Neuronal stem cell (in vitro differentiated cells): ENCODE results near the gene BCCIP.

Source experiments
- DNase-seq: peaks from one replicate; pipeline ENCODE4 v3.0.0-alpha.2; 2013; ENCODE audit warnings: low spot score
- H2AFZ ChIP-seq: one replicate; pipeline ENCODE4 v1.6.1; 2013; ENCODE audit warnings: mild to moderate bottlenecking, low read length, inconsistent platforms
- H2AK5ac ChIP-seq: 2 replicates; pipeline ENCODE4 v1.6.1; 2013; ENCODE audit warnings: low read depth, mild to moderate bottlenecking, inconsistent platforms, low read length, moderate library complexity, mixed read lengths
- H2BK120ac ChIP-seq: 2 replicates; pipeline ENCODE4 v1.6.1; 2013; ENCODE audit warnings: low read depth, mild to moderate bottlenecking, inconsistent platforms, low read length, moderate library complexity, mixed read lengths
- H2BK12ac ChIP-seq: one replicate; pipeline ENCODE4 v1.6.1; 2013; ENCODE audit warnings: low read length, inconsistent platforms
- H2BK15ac ChIP-seq: 2 replicates; pipeline ENCODE4 v1.6.1; 2013; ENCODE audit warnings: mild to moderate bottlenecking, low read length, inconsistent platforms, mixed read lengths
- H2BK5ac ChIP-seq: one replicate; pipeline ENCODE4 v1.6.1; 2013; ENCODE audit warnings: inconsistent platforms, mild to moderate bottlenecking, low read length, moderate library complexity
- H3K14ac ChIP-seq: one replicate; pipeline ENCODE4 v1.6.1; 2013; ENCODE audit warnings: low read length, inconsistent platforms
- H3K18ac ChIP-seq: 2 replicates; pipeline ENCODE4 v1.6.1; 2013; ENCODE audit warnings: low read length, inconsistent platforms
- H3K23ac ChIP-seq: 2 replicates; pipeline ENCODE4 v1.6.1; 2013; ENCODE audit warnings: low read depth, mild to moderate bottlenecking, mixed read lengths, low read length, inconsistent platforms; ENCODE audit not compliant: poor library complexity
- H3K27ac ChIP-seq: replicated peaks from 3 replicates; pipeline ENCODE4 v1.5.1; 2013; ENCODE audit warnings: low read length, inconsistent platforms
- H3K27me3 ChIP-seq, 3 experiments: 2 replicates each; pipeline ENCODE4 v1.6.1; 2013; ENCODE audit warnings: low read length in 3 of 3, mild to moderate bottlenecking in 2 of 3, inconsistent platforms in 1 of 3, low read depth in 1 of 3, mixed read lengths in 1 of 3, moderate library complexity in 1 of 3; ENCODE audit not compliant: control insufficient read depth in 3 of 3, insufficient read depth in 3 of 3
- H3K36me3 ChIP-seq, 2 donors: replicated peaks in 1 of 2; 2 replicates each; pipeline ENCODE4 v1.6.1; 2013; ENCODE audit warnings: low read length in 2 of 2; ENCODE audit not compliant: control insufficient read depth in 2 of 2, insufficient read depth in 2 of 2
- H3K4ac ChIP-seq: 2 replicates; pipeline ENCODE4 v1.6.1; 2013; ENCODE audit warnings: inconsistent platforms, mild to moderate bottlenecking, low read length, moderate library complexity
- H3K4me1 ChIP-seq, 2 donors: 1 replicate in 1 of 2; 2 replicates in 1 of 2; pipeline ENCODE4 v1.6.1; 2013; ENCODE audit warnings: low read length in 2 of 2, low read depth in 1 of 2; ENCODE audit not compliant: control insufficient read depth in 2 of 2, insufficient read depth in 1 of 2
- H3K4me2 ChIP-seq: one replicate; pipeline ENCODE4 v1.6.1; 2013; ENCODE audit warnings: mild to moderate bottlenecking, low read length, inconsistent platforms; ENCODE audit not compliant: insufficient read depth, poor library complexity, severe bottlenecking
- H3K4me3 ChIP-seq, 2 donors: 2 replicates each; pipeline ENCODE4 v1.5.1; 2013; ENCODE audit warnings: low read length in 2 of 2, mild to moderate bottlenecking in 2 of 2, inconsistent platforms in 1 of 2, moderate library complexity in 1 of 2
- H3K79me1 ChIP-seq: one replicate; pipeline ENCODE4 v1.6.1; 2013; ENCODE audit warnings: low read depth, mild to moderate bottlenecking, inconsistent platforms, low read length, moderate library complexity
- H3K9ac ChIP-seq: one replicate; pipeline ENCODE4 v1.6.1; 2013; ENCODE audit warnings: mild to moderate bottlenecking, low read depth, low read length, inconsistent platforms; ENCODE audit not compliant: poor library complexity
- H3K9me3 ChIP-seq, 2 donors: replicated peaks in 1 of 2; 2 replicates each; pipeline versions ENCODE3 to v1.6.1; 2013; ENCODE audit warnings: low read length in 2 of 2, mild to moderate bottlenecking in 2 of 2, inconsistent platforms in 1 of 2, low read depth in 1 of 2, mixed read lengths in 1 of 2, moderate library complexity in 1 of 2; ENCODE audit not compliant: control insufficient read depth in 2 of 2, insufficient read depth in 1 of 2
- H4K8ac ChIP-seq: one replicate; pipeline ENCODE4 v1.6.1; 2013; ENCODE audit warnings: low read depth, mild to moderate bottlenecking, inconsistent platforms, low read length, moderate library complexity
- H4K91ac ChIP-seq: one replicate; pipeline ENCODE4 v1.6.1; 2013; ENCODE audit warnings: low read length, low read depth, mild to moderate bottlenecking, inconsistent platforms; ENCODE audit not compliant: poor library complexity
- WGBS, 2 donors: extraction: QIAGEN DNeasy Blood & Tissue Kit; methylation state at CpG; one replicate each; pipeline ENCODE4 v1.1.7; 2013; ENCODE audit warnings: missing lambda C conversion rate in 2 of 2, mixed read lengths in 1 of 2; ENCODE audit not compliant: insufficient read length in 2 of 2, insufficient replicate concordance in 1 of 2; ENCODE audit errors: extremely low coverage in 2 of 2; 5-methylcytosine and 5-hydroxymethylcytosine counted together

The BCCIP gene

GRCh38 chr10:125844751-125845221 is 21.4 kb downstream of the BCCIP start:
- DNase-seq: no peak
- H3K9me3 ChIP-seq: no peaks in the 10 kb centered on the region
- no peak overlapping the region for H3K23ac ChIP-seq
- no peak overlapping the region for H2AK5ac ChIP-seq
- H3K27ac ChIP-seq: no peak overlapping the region
- H3K18ac ChIP-seq: no peak overlapping the region
- no peaks in the 10 kb centered on the region for H3K27me3 ChIP-seq
- no peak overlapping the region for H2AFZ ChIP-seq
- H3K4me1 ChIP-seq: no peaks in the 10 kb centered on the region
- H3K4me2 ChIP-seq: no peak overlapping the region
- H3K9ac ChIP-seq: no peak overlapping the region
- H2BK5ac ChIP-seq: no peak overlapping the region
- H3K36me3 ChIP-seq: peaks cover 36 to 96% of the 10 kb centered on the region in 2 donors
- WGBS, 2 donors: no CpG with 5 or more reads among the region's 7 CpGs
- H4K91ac ChIP-seq: no peak overlapping the region
- no peak overlapping the region for H2BK15ac ChIP-seq
- H3K14ac ChIP-seq: no peak overlapping the region
- no peak overlapping the region for H2BK120ac ChIP-seq
- no peaks in the 10 kb centered on the region for H3K79me1 ChIP-seq
- H3K4me3 ChIP-seq: no peak overlapping the region
- no peak overlapping the region for H4K8ac ChIP-seq
- no peak overlapping the region for H2BK12ac ChIP-seq
- no peak overlapping the region for H3K4ac ChIP-seq

GRCh38 chr10:125845617-125846016 is 22.3 kb downstream of the BCCIP start:
- Histone ChIP-seq H2BK12ac (no peak overlapping the region), H2AK5ac (no peak overlapping the region), H3K36me3 (peaks cover 28 to 96% of the 10 kb centered on the region in 2 donors), H3K27ac (no peak overlapping the region), H3K4me2 (no peak overlapping the region), H3K79me1 (no peaks in the 10 kb centered on the region), H3K27me3 (no peaks in the 10 kb centered on the region), H3K4me1 (no peaks in the 10 kb centered on the region), H3K4me3 (no peak overlapping the region), H2BK120ac (no peak overlapping the region), H3K9ac (no peak overlapping the region), H4K91ac (no peak overlapping the region), H3K9me3 (no peaks in the 10 kb centered on the region), H2BK5ac (no peak overlapping the region), H3K18ac (no peak overlapping the region), H4K8ac (no peak overlapping the region), H2BK15ac (no peak overlapping the region), H3K23ac (no peak overlapping the region), H3K14ac (no peak overlapping the region), H3K4ac (no peak overlapping the region), H2AFZ (no peak overlapping the region)
- WGBS, 2 donors: no CpG with 5 or more reads among the region's 11 CpGs
- no peak for DNase-seq

DNA sequence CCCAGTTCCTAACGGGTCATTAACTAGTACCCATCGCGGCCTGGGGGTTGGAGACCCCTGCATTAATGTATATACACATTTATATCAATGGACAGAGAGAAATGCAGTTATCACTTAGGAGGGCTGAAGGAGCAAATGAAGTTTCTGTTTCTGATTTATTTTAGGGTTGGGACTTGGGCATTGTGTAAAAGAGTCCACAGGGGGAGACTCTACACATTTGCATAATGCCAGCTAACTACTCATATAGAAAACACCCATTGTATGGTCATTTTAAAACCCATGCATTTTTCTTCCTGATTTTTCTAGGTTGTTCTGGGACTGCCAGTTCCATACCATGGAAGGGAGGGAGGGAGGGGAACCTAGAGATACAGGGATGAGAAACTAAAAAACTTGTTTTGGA is 23.5 kb downstream of the BCCIP start:
- Histone ChIP-seq H3K27ac (no peak overlapping the region), H3K4me2 (no peak overlapping the region), H3K4me1 (no peaks in the 10 kb centered on the region), H3K27me3 (no peaks in the 10 kb centered on the region), H3K9me3 (no peaks in the 10 kb centered on the region), H2BK12ac (no peak overlapping the region), H3K23ac (no peak overlapping the region), H3K4ac (no peak overlapping the region), H4K8ac (no peak overlapping the region), H3K4me3 (no peak overlapping the region), H4K91ac (no peak overlapping the region), H3K18ac (no peak overlapping the region), H2BK5ac (no peak overlapping the region), H2AK5ac (no peak overlapping the region), H2BK15ac (no peak overlapping the region), H3K9ac (no peak overlapping the region), H3K36me3 (peaks cover 30 to 96% of the 10 kb centered on the region in 2 donors), H3K14ac (no peak overlapping the region), H2BK120ac (no peak overlapping the region), H2AFZ (no peak overlapping the region), H3K79me1 (no peaks in the 10 kb centered on the region)
- DNase-seq: no peak
- no CpG with 5 or more reads among the region's 3 CpGs for WGBS, 2 donors

GRCh38 chr10:125848371-125848770 is 25.0 kb downstream of the BCCIP start:
- H3K4me3 ChIP-seq: no peak overlapping the region
- H3K4me2 ChIP-seq: no peak overlapping the region
- no peak overlapping the region for H2BK15ac ChIP-seq
- no peak overlapping the region for H2BK5ac ChIP-seq
- no peaks in the 10 kb centered on the region for H3K27me3 ChIP-seq
- H3K18ac ChIP-seq: no peak overlapping the region
- H2AK5ac ChIP-seq: no peak overlapping the region
- no peak overlapping the region for H2BK12ac ChIP-seq
- H4K91ac ChIP-seq: no peak overlapping the region
- H3K4me1 ChIP-seq: no peaks in the 10 kb centered on the region
- no peak overlapping the region for H3K23ac ChIP-seq
- no peak overlapping the region for H3K14ac ChIP-seq
- H2BK120ac ChIP-seq: no peak overlapping the region
- H3K9me3 ChIP-seq: no peaks in the 10 kb centered on the region
- H3K27ac ChIP-seq: no peak overlapping the region
- no CpG with 5 or more reads among the region's 2 CpGs for WGBS, 2 donors
- DNase-seq: no peak
- H3K36me3 ChIP-seq: peaks cover 32 to 96% of the 10 kb centered on the region in 2 donors
- no peak overlapping the region for H2AFZ ChIP-seq
- H3K4ac ChIP-seq: no peak overlapping the region
- no peaks in the 10 kb centered on the region for H3K79me1 ChIP-seq
- H4K8ac ChIP-seq: no peak overlapping the region
- no peak overlapping the region for H3K9ac ChIP-seq
